HCT116 (cell line): Measurements from ENCODE around the gene RIMBP2. TPM values are rescaled to one million over a fixed set of nuclear protein-coding genes. Genes with fewer than 3 reads are reported as not detected.

Experiments used
- ATAC-seq: fragments of 200-7000 bp; cut with Tn5 transposase; 2 replicates; pipeline ENCODE4 v1.9.1; 2020; ENCODE audit warnings: mild to moderate bottlenecking, moderate library complexity
- BruUV-seq: library from RNA; stranded (reverse); fragments of 400-500 nt; replicated peaks from 2 replicates; lab custom pipeline; 2021; lab: Mats Ljungman, UMichigan
- CTCF ChIA-PET: fragments of 300-600 bp; sonication (Branson Sonifier 250); formaldehyde crosslinking; loops from one replicate; lab custom pipeline; 2021; ENCODE audit warnings: antibody characterized with exemption; lab: Charles Lee
- POLR2A ChIA-PET: fragments of 300-600, 350-600 bp; sonication (Branson Sonifier 250); formaldehyde crosslinking; loops from one replicate; lab custom pipeline; 2021; ENCODE audit warnings: antibody characterized with exemption; lab: Charles Lee
- RAD21 ChIA-PET, 2 experiments: fragments of 300-600 bp; sonication (Branson Sonifier 250); formaldehyde crosslinking; loops; one replicate each; lab custom pipeline; 2023; ENCODE audit warnings: low total read pairs in 2 of 2; ENCODE audit not compliant: uncharacterized antibody in 2 of 2, unreplicated experiment in 2 of 2, low non-redundant PET in 1 of 2; lab: Charles Lee
- DNase-seq: peaks from one replicate; pipeline ENCODE4 v3.0.0-alpha.2; 2010; ENCODE audit warnings: low read depth, low spot score
- H2AFZ ChIP-seq: fragments of 200-600 bp; shearing (Covaris generic), sonication (generic); 2 replicates; pipeline ENCODE4 v1.6.1; 2017; ENCODE audit warnings: low read depth, mixed run types, mixed read lengths, antibody characterized with exemption, low read length; ENCODE audit not compliant: poor library complexity, severe bottlenecking
- H3K27ac ChIP-seq: 2 replicates; pipeline ENCODE4 v1.5.1; 2012; ENCODE audit warnings: low read depth, low read length
- H3K27me3 ChIP-seq: fragments of 200-600 bp; sonication (generic); 2 replicates; pipeline ENCODE4 v1.6.1; 2016; ENCODE audit warnings: mixed run types, low read length, mixed read lengths; ENCODE audit not compliant: insufficient read depth
- H3K36me3 ChIP-seq, 2 experiments: fragments of 200-500 bp in 1 of 2; fragments of 200-600 bp in 1 of 2; sonication (Bioruptor generic) in 1 of 2; sonication (generic) in 1 of 2; 2 replicates each; pipeline versions ENCODE4 v1.5.1 to v1.6.1; 2014 to 2016; ENCODE audit warnings: low read length in 2 of 2, inconsistent platforms in 1 of 2, mixed read lengths in 1 of 2, mixed run types in 1 of 2; ENCODE audit not compliant: insufficient read depth in 2 of 2, control insufficient read depth in 1 of 2
- H3K4me1 ChIP-seq, 2 experiments: fragments of 200-600 bp in 1 of 2; sonication (generic) in 1 of 2; 2 replicates each; pipeline versions ENCODE4 v1.5.1 to v1.6.1; 2012 to 2017; ENCODE audit warnings: low read length in 2 of 2, inconsistent platforms in 1 of 2, mild to moderate bottlenecking in 1 of 2, mixed read lengths in 1 of 2, mixed run types in 1 of 2, moderate library complexity in 1 of 2; ENCODE audit not compliant: insufficient read depth in 2 of 2, control insufficient read depth in 1 of 2
- H3K4me2 ChIP-seq: fragments of 200-600 bp; sonication (generic); 2 replicates; pipeline ENCODE4 v1.6.1; 2017; ENCODE audit warnings: mixed run types, low read length, mixed read lengths
- H3K4me3 ChIP-seq, 2 experiments: fragments of 200-600 bp in 1 of 2; sonication (generic) in 1 of 2; replicated peaks in 1 of 2; 2 replicates each; pipeline ENCODE4 v1.5.1; 2011 to 2016; ENCODE audit warnings: low read length in 2 of 2, control low read depth in 1 of 2, low read depth in 1 of 2, mild to moderate bottlenecking in 1 of 2, mixed read lengths in 1 of 2, mixed run types in 1 of 2
- H3K79me2 ChIP-seq: fragments of 200-600 bp; sonication (generic); 2 replicates; pipeline ENCODE4 v1.6.1; 2017; ENCODE audit warnings: mild to moderate bottlenecking, mixed run types, low read length, moderate library complexity, mixed read lengths; ENCODE audit not compliant: insufficient read depth
- H3K9ac ChIP-seq: fragments of 200-600 bp; sonication (generic); 2 replicates; pipeline ENCODE4 v1.6.1; 2016; ENCODE audit warnings: low read length, mixed read lengths
- H3K9me2 ChIP-seq: fragments of 200-600 bp; sonication (generic), shearing (Covaris generic); 2 replicates; pipeline ENCODE4 v1.6.1; 2017; ENCODE audit warnings: mixed run types, mild to moderate bottlenecking, moderate library complexity; ENCODE audit not compliant: insufficient read depth
- H3K9me3 ChIP-seq, 2 experiments: fragments of 200-500 bp in 1 of 2; fragments of 200-600 bp in 1 of 2; sonication (Bioruptor generic) in 1 of 2; sonication (generic) in 1 of 2; 2 replicates each; pipeline ENCODE4 v1.6.1; 2014 to 2017; ENCODE audit warnings: low read length in 2 of 2, mixed read lengths in 2 of 2, inconsistent platforms in 1 of 2, low read depth in 1 of 2, mild to moderate bottlenecking in 1 of 2, mixed run types in 1 of 2, moderate library complexity in 1 of 2; ENCODE audit not compliant: control insufficient read depth in 1 of 2, insufficient read depth in 1 of 2
- H4K20me1 ChIP-seq: fragments of 200-600 bp; sonication (generic), shearing (Covaris generic); 2 replicates; pipeline ENCODE4 v1.6.1; 2017; ENCODE audit warnings: mixed run types, mild to moderate bottlenecking, moderate library complexity; ENCODE audit not compliant: insufficient read depth
- ELF1 ChIP-seq: IDR thresholded peaks from 2 replicates; pipeline ENCODE4 v1.6.1; 2012; ENCODE audit warnings: low read depth, borderline replicate concordance
- JUND ChIP-seq: IDR thresholded peaks from 2 replicates; pipeline ENCODE4 v1.6.1; 2012
- RAD21 ChIP-seq: IDR thresholded peaks from 2 replicates; pipeline ENCODE4 v1.6.1; 2012; ENCODE audit warnings: low read depth, mild to moderate bottlenecking
- YY1 ChIP-seq: IDR thresholded peaks from 2 replicates; pipeline ENCODE4 v1.6.1; 2011; ENCODE audit warnings: low read length, low read depth, moderate library complexity, mild to moderate bottlenecking; ENCODE audit not compliant: insufficient replicate concordance; ENCODE audit errors: extremely low read depth
- intact Hi-C: fragments of 100-400 bp; cut with micrococcal nuclease; formaldehyde crosslinking; loops from 2 replicates; pipeline ENCODE4 v1.10.0; 2022
- total RNA-seq: library from RNA; stranded (reverse); gene quantifications from one replicate; pipeline ENCODE4 v1.2.1, GENCODE V29; 2021; ENCODE audit not compliant: unreplicated experiment
- TF ChIP-seq, protein P1 (sequence below): IDR thresholded peaks from 2 replicates; pipeline ENCODE4 v1.6.1; 2011; ENCODE audit warnings: mild to moderate bottlenecking, low read length, moderate library complexity; ENCODE audit not compliant: insufficient replicate concordance; ENCODE audit errors: extremely low read depth
- TF ChIP-seq, protein P2 (sequence below), 3 experiments: fragments of 200-600 bp in 1 of 3; sonication (generic) in 1 of 3; IDR thresholded peaks in 2 of 3; conservative IDR thresholded peaks in 1 of 3; 2 replicates each; pipeline ENCODE4 v1.5.1; 2012 to 2017; ENCODE audit warnings: low read depth in 2 of 3, low read length in 2 of 3, antibody characterized with exemption in 1 of 3, borderline replicate concordance in 1 of 3, control low read depth in 1 of 3, mild to moderate bottlenecking in 1 of 3, mixed read lengths in 1 of 3, mixed run types in 1 of 3, moderate library complexity in 1 of 3; ENCODE audit not compliant: insufficient read depth in 1 of 3

Gene RIMBP2
- total RNA-seq, 1 experiment from 2014 or later: not detected

DNA sequence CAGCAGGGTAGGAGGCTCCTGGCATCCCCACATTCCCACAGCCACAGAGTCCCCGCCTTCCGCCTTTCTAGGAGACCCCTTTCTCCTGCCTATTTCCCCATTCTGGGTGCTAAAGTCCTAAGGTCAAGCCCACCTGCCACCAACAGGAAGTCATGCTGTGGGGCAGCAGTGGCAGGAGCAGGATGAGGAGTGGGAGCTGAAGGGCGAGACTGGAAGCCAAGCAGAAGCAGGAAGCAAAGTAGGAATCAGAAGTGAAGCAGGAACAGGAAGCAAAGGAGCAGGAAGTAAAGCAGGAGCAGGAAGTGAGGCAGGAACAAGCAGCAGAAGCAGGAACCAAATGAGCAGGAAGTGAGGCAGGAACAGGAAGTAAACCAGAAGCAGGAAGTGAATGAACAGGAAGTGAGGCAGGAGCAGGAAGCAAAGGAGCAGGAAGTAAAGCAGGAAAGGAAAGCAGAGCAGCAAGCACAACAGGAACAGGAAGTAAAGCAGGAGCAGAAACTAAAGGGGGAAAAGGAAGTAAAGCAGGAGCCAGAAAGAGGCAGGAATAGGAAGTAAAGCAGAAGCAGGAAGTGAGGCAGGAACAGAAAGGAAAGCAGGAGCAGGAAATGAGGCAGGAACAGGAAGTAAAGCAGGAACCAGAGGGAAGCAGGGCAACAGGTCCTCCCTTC lies 38.3 kb upstream of the RIMBP2 start:
- no peak overlapping the region for H3K9ac ChIP-seq
- no TSS peak for BruUV-seq
- CTCF ChIA-PET: no interaction called here
- DNase-seq (no peak), ATAC-seq (peak; percentile 58)
- H3K9me2 ChIP-seq: no peaks in the 10 kb centered on the region
- no peaks in the 10 kb centered on the region for H3K9me3 ChIP-seq
- H3K4me2 ChIP-seq: peak overlapping the region; percentile 53; the same call in 1 of the 2 replicates
- H3K36me3 ChIP-seq: no peaks in the 10 kb centered on the region
- peak overlapping the region; percentile 38 for H3K27ac ChIP-seq
- peak overlapping the region; percentile 2 to 5; a peak in 2 of 4 replicates for H3K4me3 ChIP-seq
- H3K4me1 ChIP-seq: peaks cover 0 to 8% of the 10 kb centered on the region in 2 experiments; a peak in 2 of 4 replicates
- peak overlapping the region; percentile 23 for H2AFZ ChIP-seq
- POLR2A ChIA-PET: no interaction called here
- H4K20me1 ChIP-seq: no peaks in the 10 kb centered on the region
- H3K27me3 ChIP-seq: no peaks in the 10 kb centered on the region
- intact Hi-C loops: no loop called here
- no peaks in the 10 kb centered on the region for H3K79me2 ChIP-seq
- TF ChIP-seq ELF1: peak; percentile 88
- TF ChIP-seq, protein P1, sequence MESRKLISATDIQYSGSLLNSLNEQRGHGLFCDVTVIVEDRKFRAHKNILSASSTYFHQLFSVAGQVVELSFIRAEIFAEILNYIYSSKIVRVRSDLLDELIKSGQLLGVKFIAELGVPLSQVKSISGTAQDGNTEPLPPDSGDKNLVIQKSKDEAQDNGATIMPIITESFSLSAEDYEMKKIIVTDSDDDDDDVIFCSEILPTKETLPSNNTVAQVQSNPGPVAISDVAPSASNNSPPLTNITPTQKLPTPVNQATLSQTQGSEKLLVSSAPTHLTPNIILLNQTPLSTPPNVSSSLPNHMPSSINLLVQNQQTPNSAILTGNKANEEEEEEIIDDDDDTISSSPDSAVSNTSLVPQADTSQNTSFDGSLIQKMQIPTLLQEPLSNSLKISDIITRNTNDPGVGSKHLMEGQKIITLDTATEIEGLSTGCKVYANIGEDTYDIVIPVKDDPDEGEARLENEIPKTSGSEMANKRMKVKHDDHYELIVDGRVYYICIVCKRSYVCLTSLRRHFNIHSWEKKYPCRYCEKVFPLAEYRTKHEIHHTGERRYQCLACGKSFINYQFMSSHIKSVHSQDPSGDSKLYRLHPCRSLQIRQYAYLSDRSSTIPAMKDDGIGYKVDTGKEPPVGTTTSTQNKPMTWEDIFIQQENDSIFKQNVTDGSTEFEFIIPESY: no peak
- RAD21 ChIA-PET: no interaction called here

DNA sequence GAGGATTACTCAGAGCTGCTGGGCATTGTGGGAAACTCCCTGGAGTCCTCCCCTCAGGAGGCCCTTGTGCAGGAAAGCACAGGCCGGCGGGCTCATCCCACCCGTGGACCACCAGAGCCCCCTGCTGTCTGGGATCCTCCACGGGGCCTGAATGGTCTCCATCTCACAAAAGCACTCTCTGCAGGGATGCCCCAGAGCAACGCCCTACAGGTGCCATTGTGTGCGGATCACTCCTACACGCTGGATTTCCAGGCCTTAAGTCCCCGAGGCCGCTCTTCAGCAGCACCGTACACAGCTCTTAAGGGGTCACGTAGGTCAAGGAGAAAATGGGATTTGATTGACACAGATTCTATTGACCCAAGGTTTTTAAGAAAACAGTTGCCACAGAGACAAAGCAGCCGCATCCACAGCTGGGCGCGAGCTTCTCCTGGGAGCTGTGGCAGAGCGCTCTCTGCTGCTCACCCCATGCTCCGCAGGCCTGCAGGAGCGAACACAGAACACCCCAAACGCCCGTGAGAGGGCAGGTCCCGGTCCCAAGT lies 36.7 kb upstream of the RIMBP2 start:
- Histone ChIP-seq H2AFZ (no peak overlapping the region), H3K27ac (no peak overlapping the region), H3K9me2 (no peaks in the 10 kb centered on the region), H3K9me3 (no peaks in the 10 kb centered on the region), H3K4me3 (no peak overlapping the region), H3K36me3 (no peaks in the 10 kb centered on the region), H3K4me1 (peaks cover 0 to 8% of the 10 kb centered on the region in 2 experiments; a peak in 2 of 4 replicates), H4K20me1 (no peaks in the 10 kb centered on the region), H3K79me2 (no peaks in the 10 kb centered on the region), H3K9ac (no peak overlapping the region), H3K27me3 (no peaks in the 10 kb centered on the region), H3K4me2 (no peak overlapping the region)
- ATAC-seq: no peak
- no TSS peak for BruUV-seq
- POLR2A ChIA-PET: no interaction called here
- TF ChIP-seq YY1: no peak
- TF ChIP-seq RAD21: no peak
- no peak for TF ChIP-seq JUND
- TF ChIP-seq, protein P1: no peak
- TF ChIP-seq, protein P2, sequence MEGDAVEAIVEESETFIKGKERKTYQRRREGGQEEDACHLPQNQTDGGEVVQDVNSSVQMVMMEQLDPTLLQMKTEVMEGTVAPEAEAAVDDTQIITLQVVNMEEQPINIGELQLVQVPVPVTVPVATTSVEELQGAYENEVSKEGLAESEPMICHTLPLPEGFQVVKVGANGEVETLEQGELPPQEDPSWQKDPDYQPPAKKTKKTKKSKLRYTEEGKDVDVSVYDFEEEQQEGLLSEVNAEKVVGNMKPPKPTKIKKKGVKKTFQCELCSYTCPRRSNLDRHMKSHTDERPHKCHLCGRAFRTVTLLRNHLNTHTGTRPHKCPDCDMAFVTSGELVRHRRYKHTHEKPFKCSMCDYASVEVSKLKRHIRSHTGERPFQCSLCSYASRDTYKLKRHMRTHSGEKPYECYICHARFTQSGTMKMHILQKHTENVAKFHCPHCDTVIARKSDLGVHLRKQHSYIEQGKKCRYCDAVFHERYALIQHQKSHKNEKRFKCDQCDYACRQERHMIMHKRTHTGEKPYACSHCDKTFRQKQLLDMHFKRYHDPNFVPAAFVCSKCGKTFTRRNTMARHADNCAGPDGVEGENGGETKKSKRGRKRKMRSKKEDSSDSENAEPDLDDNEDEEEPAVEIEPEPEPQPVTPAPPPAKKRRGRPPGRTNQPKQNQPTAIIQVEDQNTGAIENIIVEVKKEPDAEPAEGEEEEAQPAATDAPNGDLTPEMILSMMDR (IDR thresholded peaks at IDR 0.05 in 2 of 3, conservative IDR thresholded peaks at IDR 0.05 in 1 of 3; ENCODE audit: borderline replicate concordance in 1 of 3, insufficient read depth in 1 of 3, low read depth in 2 of 3, low read length in 2 of 3): 0 out of 6 replicates have a peak, but pooled peaks of 1 of the 3 experiments have one; percentile 3
- CTCF ChIA-PET: no interaction called here
- RAD21 ChIA-PET: no interaction called here
- intact Hi-C loops: no loop called here
- DNase-seq: no peak
